ENCODE data around the gene FANCC. TPM values are rescaled to one million over a fixed set of nuclear protein-coding genes. Genes with fewer than 3 reads are reported as not detected.
"Not testable (repeated sequence)": the region's sequence is repeated elsewhere in the genome, so short reads cannot be mapped to it uniquely, and the experiment has no call there.

FANCC gene
- total RNA-seq, 1 donor = 5.4 TPM

- no peaks in the 10 kb centered on the region for H3K79me2 ChIP-seq (ENCODE audit: insufficient read depth, low read length)
- no peak overlapping the region for H3K27ac ChIP-seq (ENCODE audit: low read depth, low read length)
- H3K4me3 ChIP-seq (ENCODE audit: insufficient read depth, low read length) = no peak overlapping the region
- H3K4me2 ChIP-seq (ENCODE audit: insufficient read depth, low read length) = no peak overlapping the region
- no peak for DNase-seq (ENCODE audit: insufficient read length, low spot score, missing footprints)
- H3K36me3 ChIP-seq (ENCODE audit: insufficient read depth, low read length) = no peaks in the 10 kb centered on the region
- no peaks in the 10 kb centered on the region for H3K9me3 ChIP-seq (ENCODE audit: low read depth, low read length)
- H3K4me1 ChIP-seq (ENCODE audit: insufficient read depth, low read length) = peaks cover 8% of the 10 kb centered on the region
- no peak for TF ChIP-seq CTCF (IDR thresholded peaks at IDR 0.05; ENCODE audit: extremely low read depth, low read depth, low read length)
- H2AFZ ChIP-seq (ENCODE audit: low read length) = no peak overlapping the region
- no peaks in the 10 kb centered on the region for H4K20me1 ChIP-seq (ENCODE audit: insufficient read depth, low read length)
- no peaks in the 10 kb centered on the region for H3K27me3 ChIP-seq (ENCODE audit: insufficient read depth, low read length)
These were observed 35.2 kb downstream of the FANCC start for GRCh38 chr9:95282332-95282731.

- TF ChIP-seq CTCF (IDR thresholded peaks at IDR 0.05; ENCODE audit: extremely low read depth, low read depth, low read length) = no peak
These were observed 36.8 kb downstream of the FANCC start for GRCh38 chr9:95280745-95281144.

GRCh38 chr9:95277509-95277908, 40.0 kb downstream of the FANCC start:
- DNase-seq (ENCODE audit: insufficient read length, low spot score, missing footprints) = no peak
- Histone ChIP-seq H3K4me2 (ENCODE audit: insufficient read depth, low read length) (no peak overlapping the region), H3K27ac (ENCODE audit: low read depth, low read length) (no peak overlapping the region), H3K4me1 (ENCODE audit: insufficient read depth, low read length) (no peaks in the 10 kb centered on the region), H2AFZ (ENCODE audit: low read length) (no peak overlapping the region), H3K27me3 (ENCODE audit: insufficient read depth, low read length) (no peaks in the 10 kb centered on the region), H3K4me3 (ENCODE audit: insufficient read depth, low read length) (no peak overlapping the region), H3K36me3 (ENCODE audit: insufficient read depth, low read length) (no peaks in the 10 kb centered on the region), H3K79me2 (ENCODE audit: insufficient read depth, low read length) (no peaks in the 10 kb centered on the region), H4K20me1 (ENCODE audit: insufficient read depth, low read length) (no peaks in the 10 kb centered on the region), H3K9me3 (ENCODE audit: low read depth, low read length) (no peaks in the 10 kb centered on the region)
- TF ChIP-seq CTCF (IDR thresholded peaks at IDR 0.05; ENCODE audit: extremely low read depth, low read depth, low read length) = no peak

More at GRCh38 chr9:95280745-95281144, 36.8 kb downstream of the FANCC start:
- H2AFZ ChIP-seq (ENCODE audit: low read length) = no peak overlapping the region
- H3K27me3 ChIP-seq (ENCODE audit: insufficient read depth, low read length) = no peaks in the 10 kb centered on the region
- no peaks in the 10 kb centered on the region for H3K36me3 ChIP-seq (ENCODE audit: insufficient read depth, low read length)
- no peaks in the 10 kb centered on the region for H4K20me1 ChIP-seq (ENCODE audit: insufficient read depth, low read length)
- H3K4me3 ChIP-seq (ENCODE audit: insufficient read depth, low read length) = no peak overlapping the region
- H3K27ac ChIP-seq (ENCODE audit: low read depth, low read length) = no peak overlapping the region
- H3K9me3 ChIP-seq (ENCODE audit: low read depth, low read length) = no peaks in the 10 kb centered on the region
- no peak for DNase-seq (ENCODE audit: insufficient read length, low spot score, missing footprints)
- H3K4me2 ChIP-seq (ENCODE audit: insufficient read depth, low read length) = no peak overlapping the region
- peaks cover 8% of the 10 kb centered on the region for H3K4me1 ChIP-seq (ENCODE audit: insufficient read depth, low read length)
- H3K79me2 ChIP-seq (ENCODE audit: insufficient read depth, low read length) = no peaks in the 10 kb centered on the region

- no peaks in the 10 kb centered on the region for H3K4me1 ChIP-seq (ENCODE audit: insufficient read depth, low read length)
- H3K36me3 ChIP-seq (ENCODE audit: insufficient read depth, low read length) = no peaks in the 10 kb centered on the region
- no peaks in the 10 kb centered on the region for H3K79me2 ChIP-seq (ENCODE audit: insufficient read depth, low read length)
- H2AFZ ChIP-seq (ENCODE audit: low read length) = peak overlapping the region; percentile 37
- no peaks in the 10 kb centered on the region for H3K27me3 ChIP-seq (ENCODE audit: insufficient read depth, low read length)
- H3K4me3 ChIP-seq (ENCODE audit: insufficient read depth, low read length) = no peak overlapping the region
- H3K27ac ChIP-seq (ENCODE audit: low read depth, low read length) = no peak overlapping the region
- DNase-seq (ENCODE audit: insufficient read length, low spot score, missing footprints) = no peak
- H3K4me2 ChIP-seq (ENCODE audit: insufficient read depth, low read length) = no peak overlapping the region
- no peaks in the 10 kb centered on the region for H4K20me1 ChIP-seq (ENCODE audit: insufficient read depth, low read length)
- no peak for TF ChIP-seq CTCF (IDR thresholded peaks at IDR 0.05; ENCODE audit: extremely low read depth, low read depth, low read length)
- no peaks in the 10 kb centered on the region for H3K9me3 ChIP-seq (ENCODE audit: low read depth, low read length)
These were observed 41.0 kb downstream of the FANCC start for GRCh38 chr9:95276395-95276954.

GRCh38 chr9:95274160-95274559, 43.3 kb downstream of the FANCC start:
- not testable (repeated sequence) for H3K36me3 ChIP-seq (ENCODE audit: insufficient read depth, low read length); H3K79me2 ChIP-seq (ENCODE audit: insufficient read depth, low read length); H3K4me1 ChIP-seq (ENCODE audit: insufficient read depth, low read length); H2AFZ ChIP-seq (ENCODE audit: low read length); DNase-seq (ENCODE audit: insufficient read length, low spot score, missing footprints); H3K27ac ChIP-seq (ENCODE audit: low read depth, low read length); H3K9me3 ChIP-seq (ENCODE audit: low read depth, low read length); H3K4me2 ChIP-seq (ENCODE audit: insufficient read depth, low read length); H3K4me3 ChIP-seq (ENCODE audit: insufficient read depth, low read length); H4K20me1 ChIP-seq (ENCODE audit: insufficient read depth, low read length); H3K27me3 ChIP-seq (ENCODE audit: insufficient read depth, low read length)

Measured in osteoblast (primary cell).